ENCODE measurements around the gene AQP5. TPM values are rescaled to one million over a fixed set of nuclear protein-coding genes. Genes with fewer than 3 reads are reported as not detected.
"Not testable (repeated sequence)": the region's sequence is repeated elsewhere in the genome, so short reads cannot be mapped to it uniquely, and the experiment has no call there.

AQP5 gene
- polyA plus RNA-seq, 4 donors = 2.2 to 3.2 (median 2.6) TPM

GRCh38 chr12:49976557-49976956 lies 14.9 kb downstream of the AQP5 start:
- no peak for DNase-seq (ENCODE audit: low read depth in 4 of 4, low spot score in 2 of 4)

DNA sequence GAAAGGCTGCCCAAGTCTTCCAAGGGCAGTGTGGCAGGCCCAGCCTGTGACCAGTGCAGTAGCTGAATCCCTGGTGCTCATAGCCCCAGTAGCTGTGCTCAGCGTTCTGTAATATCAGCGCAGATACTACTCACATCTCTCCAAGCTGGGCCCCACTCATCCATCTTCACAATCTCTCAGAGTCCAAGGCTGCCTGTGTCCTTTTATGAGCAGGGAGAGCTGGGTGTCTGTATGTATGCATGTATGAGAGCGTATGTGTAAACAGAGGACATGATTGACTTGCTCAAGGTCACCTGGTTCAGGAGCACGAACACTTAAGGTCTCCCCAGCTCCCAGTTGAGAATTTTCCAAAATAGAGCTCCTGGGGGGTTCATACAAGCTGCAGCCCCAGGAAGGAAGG lies 16.5 kb downstream of the AQP5 start:
- DNase-seq (ENCODE audit: low read depth in 4 of 4, low spot score in 2 of 4) = no peak

GRCh38 chr12:49979016-49979586 lies 17.4 kb downstream of the AQP5 start:
- no peak for DNase-seq (ENCODE audit: low read depth in 4 of 4, low spot score in 2 of 4)

DNA sequence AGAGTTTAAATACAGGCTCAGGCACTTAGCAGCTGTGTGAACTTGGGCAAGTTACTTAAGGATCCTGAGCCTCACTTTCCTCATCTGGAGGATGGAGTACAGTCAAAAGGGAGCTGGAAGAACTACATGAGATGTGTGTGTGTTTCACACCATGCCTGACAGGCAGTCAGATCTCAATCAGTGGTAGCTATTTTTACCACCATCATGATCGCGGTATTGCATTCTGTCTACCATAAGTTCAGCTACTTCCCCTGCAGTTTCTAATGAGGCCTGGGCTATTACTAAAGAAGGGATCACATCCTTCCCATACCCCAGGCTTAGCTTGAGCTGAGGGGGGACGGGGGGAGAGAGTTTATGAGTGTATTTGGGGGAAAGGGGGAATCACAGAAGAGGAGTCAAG lies 18.1 kb downstream of the AQP5 start:
- no peak for DNase-seq (ENCODE audit: low read depth in 4 of 4, low spot score in 2 of 4)

DNA sequence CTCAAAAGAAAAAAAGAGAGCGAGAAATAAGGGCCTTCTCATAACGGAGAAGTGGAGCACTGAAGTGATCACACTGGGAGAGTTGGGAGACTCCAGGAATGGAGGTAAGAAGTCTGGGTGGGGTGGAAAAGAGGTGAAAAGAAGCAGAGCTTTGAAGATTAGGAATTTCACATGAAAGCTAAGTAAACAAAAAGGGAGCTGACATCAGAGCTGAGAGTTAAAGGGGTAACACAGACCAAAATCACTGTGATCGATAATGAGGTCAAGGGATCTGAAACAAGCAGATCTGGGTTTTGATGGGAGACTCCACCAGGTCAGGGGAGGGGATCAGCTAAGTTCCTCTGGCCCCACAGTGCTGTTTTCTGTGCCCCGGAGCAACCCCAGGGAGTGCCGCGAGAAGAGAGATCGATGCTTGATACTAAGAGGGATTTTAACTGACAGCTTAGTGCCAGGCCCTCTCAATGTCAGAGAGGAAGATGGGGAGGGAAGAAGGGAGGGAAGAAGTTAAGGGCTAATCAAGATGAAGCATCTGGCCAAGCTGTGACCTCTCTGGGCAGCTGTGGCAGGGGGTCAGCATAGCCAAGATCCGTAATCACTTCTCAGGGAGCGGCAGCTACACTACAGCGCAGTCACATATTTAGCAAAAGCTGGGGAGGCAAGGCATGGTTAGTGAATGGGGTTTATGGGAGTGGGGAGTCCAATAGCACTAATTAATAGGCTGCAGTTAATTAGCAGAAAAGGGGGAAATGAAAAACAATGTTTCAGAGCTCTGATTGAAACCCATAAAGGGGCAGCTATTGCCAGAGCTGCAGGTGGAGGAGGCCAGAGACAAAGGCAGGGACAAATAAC lies 19.1 kb downstream of the AQP5 start:
- no peak for DNase-seq (ENCODE audit: low read depth in 4 of 4, low spot score in 2 of 4)

DNA sequence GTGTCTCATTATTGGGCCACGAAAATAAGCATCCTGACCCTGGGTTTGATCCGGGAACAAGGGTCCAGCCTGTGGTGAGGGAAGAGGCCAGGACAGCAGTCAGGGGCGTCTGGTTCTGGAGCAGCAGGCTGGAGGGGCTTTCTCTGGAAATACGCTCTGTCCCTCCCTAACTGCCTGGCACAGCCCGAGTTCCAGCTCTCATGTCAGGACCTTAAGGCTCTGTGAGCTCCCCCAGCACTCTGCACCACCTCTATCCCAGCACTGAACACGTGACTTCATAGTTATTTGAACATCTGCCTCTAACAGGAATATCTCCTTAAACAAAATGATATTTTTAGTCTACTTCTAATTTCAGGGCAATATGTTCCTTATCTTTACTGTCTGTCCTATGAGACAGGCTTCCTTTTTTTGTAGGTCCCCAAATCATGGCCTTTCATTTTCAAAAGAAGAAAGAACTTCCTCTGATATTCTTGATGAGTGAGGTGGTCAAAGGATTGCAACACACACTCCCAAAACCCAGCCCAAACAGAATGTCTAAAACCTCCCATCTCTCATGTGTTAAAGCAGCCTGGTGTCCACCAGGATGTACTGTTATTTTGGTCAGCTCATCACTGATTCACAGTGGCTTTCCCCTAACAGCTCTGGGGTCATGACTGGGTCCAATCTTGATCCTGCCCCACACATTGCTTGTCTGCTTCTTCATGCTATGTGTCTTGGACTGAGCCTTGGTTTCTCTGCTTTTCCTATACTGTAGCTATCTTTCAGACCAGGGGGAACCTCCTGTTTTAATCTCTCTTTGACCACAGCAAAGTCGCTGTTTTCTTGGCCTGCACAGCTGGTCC lies 20.8 kb downstream of the AQP5 start:
- DNase-seq (ENCODE audit: low read depth in 4 of 4, low spot score in 2 of 4) = no peak

DNA sequence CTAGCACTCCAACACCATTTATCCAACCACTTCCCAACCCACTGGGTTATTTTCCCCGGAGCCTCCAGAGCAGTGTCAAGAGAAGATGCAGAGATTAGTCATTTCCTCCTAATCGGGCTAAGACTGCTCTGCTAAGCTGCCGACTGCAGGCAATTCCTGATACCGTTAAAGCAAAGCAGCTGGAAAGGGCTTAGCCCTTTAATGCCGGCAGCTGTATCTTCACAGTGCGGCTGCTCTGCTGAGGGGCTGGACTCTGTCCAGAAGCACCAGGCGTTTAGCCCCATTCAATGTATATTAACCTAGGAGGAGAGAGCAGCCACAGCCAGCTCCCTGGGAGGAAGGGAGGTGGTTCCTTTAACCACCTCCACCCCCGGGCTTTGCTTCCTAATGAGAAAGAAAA lies 22.2 kb downstream of the AQP5 start:
- peak in 1 of 4 donors; percentile 57 for DNase-seq (ENCODE audit: low read depth in 4 of 4, low spot score in 2 of 4)

DNA sequence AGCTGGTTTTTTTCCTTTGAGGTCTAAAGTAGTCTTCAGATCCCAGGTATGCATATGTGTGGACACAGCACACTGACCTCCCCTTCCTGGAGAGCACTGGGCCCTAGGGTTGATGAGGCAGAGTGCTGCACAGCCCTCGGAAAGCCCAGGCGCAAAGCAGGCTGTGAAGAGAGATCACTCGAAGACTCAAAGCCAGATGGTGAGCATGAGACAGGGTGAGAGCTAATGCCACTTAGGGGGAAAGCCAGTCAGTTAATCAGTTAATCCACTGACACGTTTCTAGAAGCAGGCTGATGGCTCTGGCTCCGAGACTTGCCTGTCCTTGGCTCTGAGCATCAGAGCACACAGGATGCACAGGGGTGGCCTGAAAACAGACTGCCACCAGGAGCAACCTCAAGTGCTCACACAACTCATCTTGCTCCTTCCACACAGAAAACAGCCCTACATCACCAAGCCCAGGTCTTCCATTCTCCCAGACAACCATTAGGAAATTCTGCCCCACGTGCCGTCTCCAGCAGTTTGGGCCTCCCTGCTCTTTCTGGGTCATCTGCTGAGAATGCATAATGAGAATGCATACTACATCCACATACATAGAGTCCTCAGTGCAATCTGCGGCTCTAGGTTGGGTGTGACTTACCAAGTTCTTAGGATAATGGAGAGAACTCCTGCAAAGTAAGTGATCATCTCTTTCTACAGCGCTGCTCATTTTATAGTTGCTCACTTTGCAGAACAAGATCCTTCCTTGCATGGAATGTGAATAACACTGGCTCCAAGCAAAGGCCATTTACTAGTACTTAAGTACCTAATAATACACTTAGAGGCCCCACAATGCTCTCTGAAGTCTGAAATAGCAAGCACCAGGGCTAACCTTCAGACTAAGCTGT lies 23.0 kb downstream of the AQP5 start:
- DNase-seq (ENCODE audit: low read depth in 4 of 4, low spot score in 2 of 4) = no peak

DNA sequence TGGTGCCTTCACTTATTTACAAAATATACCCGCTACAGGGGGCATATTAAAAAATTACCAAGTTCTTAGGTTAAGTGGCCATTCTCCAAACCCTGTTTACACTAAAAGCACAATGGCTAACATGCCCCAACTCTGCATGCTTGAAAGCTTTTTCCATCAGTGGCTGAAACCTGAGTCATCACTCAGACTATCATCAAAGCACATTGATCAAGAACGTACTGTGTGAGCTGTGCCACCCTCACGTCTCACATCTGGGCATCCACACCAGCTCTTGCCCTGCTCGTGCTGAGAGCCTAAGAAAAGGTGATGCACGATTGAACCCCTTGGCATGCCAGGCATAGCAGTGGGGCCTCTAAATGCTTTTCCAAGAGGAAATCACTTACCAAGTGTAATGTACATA lies 24.3 kb downstream of the AQP5 start:
- DNase-seq (ENCODE audit: low read depth in 4 of 4, low spot score in 2 of 4) = no peak

DNA sequence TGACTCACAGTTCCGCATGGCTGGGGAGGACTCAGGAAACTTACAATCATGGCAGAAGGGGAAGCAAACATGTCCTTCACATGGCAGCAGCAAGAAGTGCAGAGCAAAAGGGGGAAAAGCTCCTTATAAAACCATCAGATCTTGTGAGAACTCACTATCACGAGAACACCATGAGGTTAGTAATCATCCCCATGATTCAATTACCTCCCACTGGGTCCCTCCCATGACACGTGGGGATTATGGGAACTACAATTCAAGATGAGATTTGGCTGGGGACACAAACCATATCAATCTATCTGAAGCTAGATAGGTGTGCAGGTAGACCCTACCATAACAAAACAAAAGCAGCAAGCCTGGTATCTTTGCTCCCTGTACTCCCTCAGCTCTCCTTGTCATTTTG lies 24.8 kb downstream of the AQP5 start:
- not testable (repeated sequence) for DNase-seq (ENCODE audit: low read depth in 4 of 4, low spot score in 2 of 4)

GRCh38 chr12:49987625-49988303 lies 26.1 kb downstream of the AQP5 start:
- DNase-seq (ENCODE audit: low read depth in 4 of 4, low spot score in 2 of 4) = no peak

DNA sequence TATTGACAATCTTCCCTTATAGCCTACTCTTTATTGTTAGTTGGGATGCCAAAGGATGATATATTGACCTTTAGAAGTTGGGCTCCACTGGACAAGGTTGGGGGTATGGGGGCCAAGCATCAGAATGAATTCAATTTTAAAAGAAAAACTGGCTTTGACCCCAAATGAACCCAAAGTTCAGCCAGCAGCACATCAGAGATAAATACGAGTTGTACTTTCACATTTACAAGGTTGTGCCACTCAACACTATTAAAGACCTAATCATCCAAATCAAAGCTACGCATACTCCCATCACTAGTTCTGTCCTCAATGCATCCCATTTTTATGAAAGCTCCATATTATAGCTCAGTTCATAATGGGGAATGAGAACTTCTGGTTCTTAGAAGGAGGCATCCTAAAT lies 27.7 kb downstream of the AQP5 start:
- not testable (repeated sequence) for DNase-seq (ENCODE audit: low read depth in 4 of 4, low spot score in 2 of 4)

- DNase-seq (ENCODE audit: low read depth in 4 of 4, low spot score in 2 of 4) = no peak
Observed at GRCh38 chr12:49990273-49990672, 28.6 kb downstream of the AQP5 start.

DNA sequence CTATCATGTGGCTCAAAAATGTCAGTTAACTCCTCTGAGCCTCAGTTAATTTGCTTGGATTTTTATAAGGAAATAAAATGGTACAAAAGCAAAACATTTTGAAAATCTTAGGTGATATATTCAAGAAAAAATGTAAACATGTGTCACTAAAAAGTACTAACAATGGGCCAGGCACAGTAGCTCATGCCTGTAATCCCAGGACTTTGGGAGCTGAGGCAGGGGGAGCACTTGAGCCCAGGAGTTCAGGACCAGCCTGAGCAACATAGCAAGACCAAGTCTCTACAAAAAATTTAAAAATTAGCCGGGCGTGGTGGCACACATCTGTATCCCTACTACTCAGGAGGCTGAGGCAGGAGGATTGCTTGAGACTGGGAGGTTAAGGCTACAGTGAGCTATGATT lies 36.8 kb downstream of the AQP5 start:
- no peak for DNase-seq (ENCODE audit: low read depth in 4 of 4, low spot score in 2 of 4)

DNA sequence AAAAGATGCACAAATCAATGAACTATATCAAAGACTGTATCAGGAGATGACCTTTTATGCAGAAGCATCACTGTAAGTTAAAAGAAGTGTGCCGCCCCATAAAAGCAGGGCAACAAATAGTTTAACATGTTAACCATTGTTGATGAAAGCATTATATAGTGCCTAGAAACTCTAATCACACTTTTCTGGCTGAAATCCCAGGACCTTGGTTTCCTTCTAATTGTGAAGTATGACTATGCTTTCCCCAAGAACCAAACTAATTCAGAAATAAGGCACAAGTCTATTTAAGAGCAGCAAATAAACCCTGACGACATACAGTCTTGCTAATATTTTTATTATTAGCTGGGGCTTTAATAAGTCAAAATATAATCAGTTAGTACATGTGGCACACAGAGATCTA lies 41.9 kb downstream of the AQP5 start:
- DNase-seq (ENCODE audit: low read depth in 4 of 4, low spot score in 2 of 4) = no peak

DNA sequence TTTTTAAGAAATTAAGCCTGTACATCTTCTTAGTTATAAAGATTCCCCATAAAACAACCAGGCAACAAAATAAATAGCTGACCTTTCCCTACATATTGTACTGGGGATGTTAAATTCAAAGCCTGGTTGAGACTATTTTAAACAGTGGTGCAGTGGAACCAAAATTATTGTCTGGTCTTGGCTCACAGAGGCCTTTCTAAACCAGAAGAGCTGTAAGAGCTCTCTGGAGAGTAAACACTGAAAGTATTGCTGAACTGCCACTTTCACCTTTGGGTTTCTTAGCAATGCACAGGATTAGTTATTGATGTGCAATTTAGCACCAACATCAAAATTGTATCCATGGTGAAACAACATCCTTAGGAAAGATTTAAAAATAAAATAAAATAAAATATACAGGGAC lies 43.0 kb downstream of the AQP5 start:
- DNase-seq (ENCODE audit: low read depth in 4 of 4, low spot score in 2 of 4) = no peak

DNA sequence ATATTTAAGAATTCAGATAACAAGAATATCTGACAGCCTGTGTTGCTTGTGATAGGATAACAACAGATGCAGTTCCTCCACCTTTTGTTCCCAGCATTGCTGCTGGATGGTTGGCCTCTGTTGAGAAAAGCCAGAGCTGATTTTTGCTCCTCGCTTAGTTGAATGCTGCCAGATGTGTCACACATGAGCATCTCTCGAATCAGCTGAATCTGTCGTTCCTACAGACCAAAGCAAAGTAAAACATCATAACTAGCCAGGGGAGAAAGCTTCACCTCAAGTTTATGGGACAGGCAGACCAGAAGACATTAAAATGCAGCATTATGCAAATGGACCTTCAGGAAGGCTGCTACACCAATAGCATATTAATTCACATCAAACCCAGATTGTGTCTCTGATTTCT lies 43.5 kb downstream of the AQP5 start:
- no peak for DNase-seq (ENCODE audit: low read depth in 4 of 4, low spot score in 2 of 4)

DNA sequence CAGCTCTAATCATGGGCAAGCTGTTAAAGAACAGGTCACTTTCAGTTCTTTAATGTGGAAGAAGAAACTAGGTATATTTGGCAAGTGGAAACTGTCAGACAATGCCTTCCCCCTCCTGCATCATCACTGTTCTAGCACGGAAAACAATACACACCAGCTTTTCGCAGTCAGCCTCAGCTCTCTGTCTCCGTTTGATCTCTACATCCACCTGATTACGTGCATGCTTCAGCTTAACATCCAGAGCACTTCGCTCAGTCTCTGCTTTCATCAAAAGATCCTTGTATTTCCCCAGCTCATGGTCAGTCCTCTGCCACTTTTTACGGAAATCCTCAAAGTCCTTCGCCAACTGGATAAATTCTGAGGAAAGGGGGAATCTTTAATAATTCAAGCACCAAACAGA lies 44.6 kb downstream of the AQP5 start:
- no peak for DNase-seq (ENCODE audit: low read depth in 4 of 4, low spot score in 2 of 4)

DNA sequence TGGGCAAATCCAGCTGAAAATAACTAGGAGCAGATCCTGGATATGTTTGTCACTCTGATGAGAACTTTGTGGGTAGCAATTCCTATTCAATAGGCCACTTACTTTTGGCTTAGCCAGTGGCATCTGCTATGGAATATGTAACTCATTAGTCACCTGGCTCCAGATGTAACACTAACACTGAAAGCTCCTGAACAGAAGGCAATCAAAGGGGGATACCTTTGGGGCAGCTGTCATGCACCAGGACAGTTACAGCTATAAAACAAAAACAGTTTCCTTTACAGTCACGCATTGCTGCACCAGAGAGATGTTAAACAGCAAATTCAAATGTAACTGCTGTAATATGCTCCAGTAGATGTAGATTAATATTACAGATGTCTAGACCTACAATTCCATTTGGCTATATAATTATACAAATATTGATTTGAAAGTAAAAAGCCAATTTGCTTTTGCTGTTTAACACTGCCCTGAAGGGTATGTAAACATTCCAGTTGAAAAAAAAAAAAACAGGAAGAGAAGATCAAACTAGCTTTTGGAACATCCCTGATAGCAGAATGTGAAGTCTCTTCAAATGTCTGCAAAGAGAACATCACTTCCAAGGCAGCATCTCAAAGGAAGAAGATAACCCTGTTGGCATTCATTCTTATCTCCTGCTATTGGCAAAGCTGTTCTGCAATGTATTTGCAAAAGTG lies 45.2 kb downstream of the AQP5 start:
- DNase-seq (ENCODE audit: low read depth in 4 of 4, low spot score in 2 of 4) = no peak
